Keratinocyte (primary cell): Measurements from ENCODE around the gene SLC34A3.

Experiments used
- CTCF ChIP-seq, 3 experiments: IDR thresholded peaks in 1 of 3; conservative IDR thresholded peaks in 1 of 3; optimal IDR thresholded peaks in 1 of 3; 2 replicates in 2 of 3; 3 replicates in 1 of 3; pipeline versions ENCODE3 to v1.5.1; 2011; ENCODE audit warnings: low read length in 3 of 3, mild to moderate bottlenecking in 3 of 3, moderate library complexity in 2 of 3, control low read depth in 1 of 3, inconsistent platforms in 1 of 3; ENCODE audit not compliant: insufficient read depth in 2 of 3; ENCODE audit errors: extremely low read depth in 1 of 3
- EZH2 ChIP-seq: IDR thresholded peaks from one replicate; pipeline ENCODE4 v1.6.1; 2012; ENCODE audit warnings: inconsistent platforms, mild to moderate bottlenecking, low read length, moderate library complexity

DNA sequence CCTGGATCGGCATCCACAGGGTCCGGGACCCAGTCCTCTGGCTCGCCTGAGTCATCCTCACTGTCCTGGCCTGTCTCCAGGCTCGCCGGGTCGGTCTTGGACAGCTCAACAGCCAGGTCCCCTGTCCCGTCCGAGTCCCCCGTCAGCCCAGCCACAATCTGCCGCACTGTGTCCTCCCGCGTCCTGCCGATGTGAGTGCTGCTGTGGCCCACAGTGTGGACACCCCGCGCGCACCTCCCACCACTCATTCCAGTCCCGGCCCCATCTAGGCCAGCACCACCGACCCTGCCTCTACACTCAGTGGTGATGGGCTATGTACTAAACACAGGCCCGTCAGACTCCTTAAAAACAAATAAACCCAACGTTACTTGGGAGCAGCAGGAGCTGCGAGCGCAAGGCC, 49.0 kb upstream of the SLC34A3 start:
- TF ChIP-seq CTCF (optimal IDR thresholded peaks at IDR 0.05 in 1 of 3, IDR thresholded peaks at IDR 0.05 in 1 of 3, conservative IDR thresholded peaks at IDR 0.05 in 1 of 3; ENCODE audit: extremely low read depth in 1 of 3, insufficient read depth in 2 of 3, low read length in 3 of 3) (no peak), EZH2 (no peak)
